Colonic mucosa (tissue), 4 donors: ENCODE results near the gene GFAP. TPM values are rescaled to one million over a fixed set of nuclear protein-coding genes. Genes with fewer than 3 reads are reported as not detected.

Source experiments
- DNase-seq: peaks from one replicate; pipeline ENCODE4 v3.0.0-alpha.2; 2020
- H3K27ac ChIP-seq: fragments of 200-600 bp; one replicate; pipeline ENCODE4 v1.8.0; 2021
- H3K27me3 ChIP-seq: fragments of 200-600 bp; one replicate; pipeline ENCODE4 v1.8.0; 2021
- H3K36me3 ChIP-seq: fragments of 200-600 bp; one replicate; pipeline ENCODE4 v1.8.0; 2021
- H3K4me1 ChIP-seq: fragments of 200-600 bp; one replicate; pipeline ENCODE4 v1.8.0; 2021; ENCODE audit warnings: mild to moderate bottlenecking
- H3K4me3 ChIP-seq: fragments of 200-600 bp; one replicate; pipeline ENCODE4 v1.8.0; 2021
- H3K9ac ChIP-seq, 2 donors: one replicate each; pipeline ENCODE4 v1.7.0; 2013; ENCODE audit warnings: control low read depth in 2 of 2, low read depth in 2 of 2, low read length in 2 of 2
- H3K9me3 ChIP-seq: fragments of 200-600 bp; one replicate; pipeline ENCODE4 v1.8.0; 2021
- intact Hi-C: fragments of 100-400 bp; cut with DNase I; formaldehyde crosslinking; loops from one replicate; pipeline ENCODE4 v1.14.1; 2022
- total RNA-seq, 2 donors: library from RNA; stranded (reverse); fragmentation: NEBNext Ultra II Directional in 1 of 2; extraction: Animal tissue kit (Norgen Biotek cat#: 25700) in 1 of 2; gene quantifications; one replicate each; pipeline ENCODE4 v1.2.1, GENCODE V29; 2021
- TF ChIP-seq, protein P1 (sequence below): fragments of 200-600 bp; IDR thresholded peaks from one replicate; pipeline ENCODE4 v1.8.0; 2022; ENCODE audit warnings: antibody characterized with exemption, mild to moderate bottlenecking
- donor health status: healthy.
- donor health status: DM: no; HTN: no; CAD: no.
- donor health status: DM: no; HTN: no; CAD: no.

GFAP gene
- total RNA-seq, 2 donors from 2014 or later: 0.20 TPM; not detected in 1

DNA sequence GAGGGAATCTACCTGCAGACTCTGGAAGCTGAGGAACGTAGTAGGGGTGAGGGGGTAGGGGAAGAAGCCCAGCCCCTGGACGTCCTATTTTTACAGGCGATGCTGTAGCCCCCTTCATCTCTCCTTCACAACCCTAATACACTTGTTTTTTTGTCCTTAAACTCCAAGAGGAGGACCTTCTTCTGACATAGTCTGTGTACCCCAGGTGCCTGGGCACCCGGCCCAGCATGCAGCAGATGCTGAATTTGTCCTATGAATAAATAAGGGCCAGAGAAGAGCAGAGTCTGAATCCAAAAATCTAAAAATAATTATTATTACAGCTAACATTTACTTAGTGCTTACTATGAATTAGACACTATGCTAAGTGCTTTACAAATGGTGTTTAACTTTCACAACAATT is 27.2 kb upstream of the GFAP start:
- no peaks in the 10 kb centered on the region for H3K9me3 ChIP-seq
- no peak for DNase-seq

DNA sequence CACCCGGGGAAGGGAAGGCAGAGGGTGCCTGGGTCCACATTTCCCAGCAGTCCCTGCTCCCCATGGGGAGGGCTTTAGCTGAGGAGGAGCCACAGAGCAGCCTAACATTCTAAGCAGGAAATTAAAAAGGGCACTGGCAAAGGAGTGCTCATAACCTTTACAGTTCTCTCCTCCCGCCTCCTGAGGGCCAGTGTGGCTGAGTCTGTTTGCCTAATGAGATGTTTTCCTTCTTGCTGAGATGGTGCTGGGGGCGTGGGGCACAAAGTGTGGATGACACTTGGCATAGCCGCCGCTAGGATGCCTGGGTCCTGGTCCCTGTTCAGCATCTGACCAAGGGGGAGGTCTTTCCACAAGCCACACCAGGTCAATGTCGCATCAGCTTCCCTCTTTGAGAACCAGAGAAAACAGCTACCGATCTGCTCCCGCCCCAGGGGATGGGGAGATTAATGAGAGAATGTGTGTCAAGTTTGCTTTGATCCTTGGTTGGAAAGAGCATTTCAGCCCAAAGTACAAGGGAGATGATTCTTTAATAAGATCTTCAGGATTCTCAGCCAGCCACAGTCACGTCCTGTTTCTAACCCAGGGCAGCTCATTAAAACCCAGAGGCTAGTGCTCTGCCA is 26.5 kb upstream of the GFAP start:
- Histone ChIP-seq H3K36me3 (no peaks in the 10 kb centered on the region), H3K4me1 (no peaks in the 10 kb centered on the region), H3K9me3 (no peaks in the 10 kb centered on the region), H3K27ac (no peak overlapping the region), H3K27me3 (no peaks in the 10 kb centered on the region), H3K9ac (no peak overlapping the region), H3K4me3 (no peak overlapping the region)
- TF ChIP-seq, protein P1, sequence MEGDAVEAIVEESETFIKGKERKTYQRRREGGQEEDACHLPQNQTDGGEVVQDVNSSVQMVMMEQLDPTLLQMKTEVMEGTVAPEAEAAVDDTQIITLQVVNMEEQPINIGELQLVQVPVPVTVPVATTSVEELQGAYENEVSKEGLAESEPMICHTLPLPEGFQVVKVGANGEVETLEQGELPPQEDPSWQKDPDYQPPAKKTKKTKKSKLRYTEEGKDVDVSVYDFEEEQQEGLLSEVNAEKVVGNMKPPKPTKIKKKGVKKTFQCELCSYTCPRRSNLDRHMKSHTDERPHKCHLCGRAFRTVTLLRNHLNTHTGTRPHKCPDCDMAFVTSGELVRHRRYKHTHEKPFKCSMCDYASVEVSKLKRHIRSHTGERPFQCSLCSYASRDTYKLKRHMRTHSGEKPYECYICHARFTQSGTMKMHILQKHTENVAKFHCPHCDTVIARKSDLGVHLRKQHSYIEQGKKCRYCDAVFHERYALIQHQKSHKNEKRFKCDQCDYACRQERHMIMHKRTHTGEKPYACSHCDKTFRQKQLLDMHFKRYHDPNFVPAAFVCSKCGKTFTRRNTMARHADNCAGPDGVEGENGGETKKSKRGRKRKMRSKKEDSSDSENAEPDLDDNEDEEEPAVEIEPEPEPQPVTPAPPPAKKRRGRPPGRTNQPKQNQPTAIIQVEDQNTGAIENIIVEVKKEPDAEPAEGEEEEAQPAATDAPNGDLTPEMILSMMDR: no peak
- intact Hi-C loops: no loop called here
- DNase-seq: no peak

More for the DNA sequence above, 27.2 kb upstream of the GFAP start:
- H3K27ac ChIP-seq: no peak overlapping the region
- no peak overlapping the region for H3K4me3 ChIP-seq
- no peaks in the 10 kb centered on the region for H3K27me3 ChIP-seq
- intact Hi-C loops: no loop called here
- H3K9ac ChIP-seq: no peak overlapping the region
- no peaks in the 10 kb centered on the region for H3K36me3 ChIP-seq
- TF ChIP-seq, protein P1: no peak
- H3K4me1 ChIP-seq: no peaks in the 10 kb centered on the region

DNA sequence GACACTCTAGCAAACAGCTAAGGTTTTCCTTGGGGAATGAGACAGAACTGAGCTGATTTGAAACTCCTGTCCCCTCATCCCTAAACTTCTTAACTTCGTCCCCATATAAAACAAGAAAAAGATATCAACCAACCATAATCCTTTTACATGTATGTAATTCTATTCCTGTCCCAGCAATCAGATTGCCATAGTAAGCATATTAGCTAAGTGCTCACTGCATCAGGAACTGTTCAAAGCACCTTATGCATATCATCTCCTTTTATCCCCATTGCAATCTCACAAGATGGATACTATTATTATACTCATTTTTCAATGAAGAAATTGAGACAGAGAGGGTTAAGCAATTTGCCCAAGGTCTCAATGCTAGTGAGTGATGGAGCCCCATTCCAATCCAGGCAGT is 25.5 kb upstream of the GFAP start:
- Histone ChIP-seq H3K4me1 (no peaks in the 10 kb centered on the region), H3K9ac (no peak overlapping the region)
- TF ChIP-seq, protein P1: no peak

DNA sequence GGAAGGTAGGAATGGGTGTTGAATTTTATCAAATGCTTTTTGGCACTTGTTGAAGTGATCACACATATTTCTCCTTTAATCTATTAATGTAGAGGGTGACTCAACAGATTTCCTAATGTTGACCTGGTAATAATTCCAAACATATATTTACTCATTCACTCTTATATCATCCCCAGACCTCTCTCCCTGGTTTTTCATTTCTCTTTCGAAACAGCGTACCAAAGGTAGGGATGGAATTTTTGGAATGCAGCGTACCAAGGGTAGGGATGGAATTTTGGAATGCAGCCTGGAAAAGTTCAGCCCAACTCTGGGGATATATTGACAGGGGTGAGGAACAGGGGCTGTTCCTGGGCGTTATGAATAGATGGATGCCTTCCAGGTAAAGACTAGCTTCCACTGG is 25.0 kb upstream of the GFAP start:
- DNase-seq: no peak
- no peaks in the 10 kb centered on the region for H3K27me3 ChIP-seq
- no peak overlapping the region for H3K27ac ChIP-seq
- TF ChIP-seq, protein P1: no peak
- no peak overlapping the region for H3K4me3 ChIP-seq
- no peak overlapping the region for H3K9ac ChIP-seq
- no peaks in the 10 kb centered on the region for H3K9me3 ChIP-seq
- no peaks in the 10 kb centered on the region for H3K36me3 ChIP-seq
- intact Hi-C loops: no loop called here
- no peaks in the 10 kb centered on the region for H3K4me1 ChIP-seq

More for the DNA sequence above, 25.5 kb upstream of the GFAP start:
- no peak overlapping the region for H3K4me3 ChIP-seq
- no peaks in the 10 kb centered on the region for H3K27me3 ChIP-seq
- H3K27ac ChIP-seq: no peak overlapping the region
- no peaks in the 10 kb centered on the region for H3K36me3 ChIP-seq
- no peaks in the 10 kb centered on the region for H3K9me3 ChIP-seq
- DNase-seq: no peak
- intact Hi-C loops: no loop called here

DNA sequence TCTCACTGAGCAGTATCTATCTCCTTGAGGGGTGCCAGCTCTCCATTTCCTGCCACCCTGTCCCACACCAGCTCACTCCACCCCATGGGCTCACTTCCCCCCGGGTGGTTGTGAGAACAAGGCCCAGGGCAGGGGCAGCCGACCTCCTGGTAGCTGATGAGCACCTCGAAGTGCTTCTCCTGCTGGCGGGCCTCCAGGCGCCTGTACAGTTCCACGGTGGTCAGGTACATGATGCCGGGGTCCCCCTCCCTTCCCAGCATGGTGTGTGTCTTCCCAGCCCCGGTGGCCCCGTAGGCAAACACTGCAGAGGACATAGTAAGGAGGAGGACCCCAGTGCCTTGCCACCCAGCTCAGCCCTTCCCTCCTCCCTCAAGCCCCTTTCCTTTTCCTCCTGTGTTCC is 19.8 kb upstream of the GFAP start:
- Histone ChIP-seq H3K4me3 (no peak overlapping the region), H3K27ac (no peak overlapping the region), H3K9me3 (no peaks in the 10 kb centered on the region), H3K4me1 (no peaks in the 10 kb centered on the region), H3K9ac (no peak overlapping the region), H3K27me3 (no peaks in the 10 kb centered on the region), H3K36me3 (no peaks in the 10 kb centered on the region)
- intact Hi-C loops: no loop called here
- no peak for DNase-seq
- TF ChIP-seq, protein P1: no peak
